Type B pancreatic cell (in vitro differentiated cells): Measurements from ENCODE around the gene HEMK1. TPM values are rescaled to one million over a fixed set of nuclear protein-coding genes. Genes with fewer than 3 reads are reported as not detected.

Source experiments
- DNase-seq: peaks from one replicate; pipeline ENCODE4 v3.0.0; 2021; ENCODE audit warnings: mixed read lengths; ENCODE audit not compliant: unreplicated experiment; ENCODE audit errors: extremely low spot score
- H3K27ac Mint-ChIP-seq: 2 replicates; pipeline ENCODE4 v1.8.0; 2021; ENCODE audit warnings: mild to moderate bottlenecking, mixed read lengths
- H3K27me3 Mint-ChIP-seq: 2 replicates; pipeline ENCODE4 v1.8.0; 2021; ENCODE audit warnings: mixed read lengths
- H3K36me3 Mint-ChIP-seq: 2 replicates; pipeline ENCODE4 v1.8.0; 2021; ENCODE audit warnings: mixed read lengths
- H3K4me1 Mint-ChIP-seq: one replicate; pipeline ENCODE4 v1.8.0; 2021; ENCODE audit warnings: mixed read lengths; ENCODE audit not compliant: unreplicated experiment
- H3K4me3 Mint-ChIP-seq: 2 replicates; pipeline ENCODE4 v1.8.0; 2021; ENCODE audit warnings: mild to moderate bottlenecking, mixed read lengths
- H3K9me3 Mint-ChIP-seq: 2 replicates; pipeline ENCODE4 v1.8.0; 2021; ENCODE audit warnings: mixed read lengths
- total RNA-seq: library from RNA; stranded (reverse); gene quantifications from 2 replicates; pipeline ENCODE4 v1.2.1, GENCODE V29; 2021; ENCODE audit warnings: low replicate concordance
- TF ChIP-seq, protein P1 (sequence below): fragments of 200-600 bp; sonication (generic); conservative IDR thresholded peaks from 2 replicates; pipeline ENCODE4 v1.5.0; 2021; ENCODE audit warnings: antibody characterized with exemption, mild to moderate bottlenecking

Gene HEMK1
- total RNA-seq, 1 donor from 2014 or later = 29.9 TPM

- TF ChIP-seq, protein P1, sequence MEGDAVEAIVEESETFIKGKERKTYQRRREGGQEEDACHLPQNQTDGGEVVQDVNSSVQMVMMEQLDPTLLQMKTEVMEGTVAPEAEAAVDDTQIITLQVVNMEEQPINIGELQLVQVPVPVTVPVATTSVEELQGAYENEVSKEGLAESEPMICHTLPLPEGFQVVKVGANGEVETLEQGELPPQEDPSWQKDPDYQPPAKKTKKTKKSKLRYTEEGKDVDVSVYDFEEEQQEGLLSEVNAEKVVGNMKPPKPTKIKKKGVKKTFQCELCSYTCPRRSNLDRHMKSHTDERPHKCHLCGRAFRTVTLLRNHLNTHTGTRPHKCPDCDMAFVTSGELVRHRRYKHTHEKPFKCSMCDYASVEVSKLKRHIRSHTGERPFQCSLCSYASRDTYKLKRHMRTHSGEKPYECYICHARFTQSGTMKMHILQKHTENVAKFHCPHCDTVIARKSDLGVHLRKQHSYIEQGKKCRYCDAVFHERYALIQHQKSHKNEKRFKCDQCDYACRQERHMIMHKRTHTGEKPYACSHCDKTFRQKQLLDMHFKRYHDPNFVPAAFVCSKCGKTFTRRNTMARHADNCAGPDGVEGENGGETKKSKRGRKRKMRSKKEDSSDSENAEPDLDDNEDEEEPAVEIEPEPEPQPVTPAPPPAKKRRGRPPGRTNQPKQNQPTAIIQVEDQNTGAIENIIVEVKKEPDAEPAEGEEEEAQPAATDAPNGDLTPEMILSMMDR = no peak
- H3K4me3 Mint-ChIP-seq = no peak overlapping the region
- no peak overlapping the region for H3K27ac Mint-ChIP-seq
- no peaks in the 10 kb centered on the region for H3K9me3 Mint-ChIP-seq
- H3K27me3 Mint-ChIP-seq = no peaks in the 10 kb centered on the region
- DNase-seq = no peak
- no peaks in the 10 kb centered on the region for H3K4me1 Mint-ChIP-seq
- no peaks in the 10 kb centered on the region for H3K36me3 Mint-ChIP-seq
These were observed 12.1 kb downstream of the HEMK1 start for GRCh38 chr3:50581459-50581842.

- Mint-ChIP-seq H3K4me1 (no peaks in the 10 kb centered on the region), H3K9me3 (no peaks in the 10 kb centered on the region), H3K36me3 (no peaks in the 10 kb centered on the region), H3K27ac (no peak overlapping the region), H3K27me3 (no peaks in the 10 kb centered on the region), H3K4me3 (no peak overlapping the region)
- DNase-seq = no peak
- TF ChIP-seq, protein P1 = no peak
These were observed 12.8 kb downstream of the HEMK1 start for GRCh38 chr3:50582083-50582482.

DNA sequence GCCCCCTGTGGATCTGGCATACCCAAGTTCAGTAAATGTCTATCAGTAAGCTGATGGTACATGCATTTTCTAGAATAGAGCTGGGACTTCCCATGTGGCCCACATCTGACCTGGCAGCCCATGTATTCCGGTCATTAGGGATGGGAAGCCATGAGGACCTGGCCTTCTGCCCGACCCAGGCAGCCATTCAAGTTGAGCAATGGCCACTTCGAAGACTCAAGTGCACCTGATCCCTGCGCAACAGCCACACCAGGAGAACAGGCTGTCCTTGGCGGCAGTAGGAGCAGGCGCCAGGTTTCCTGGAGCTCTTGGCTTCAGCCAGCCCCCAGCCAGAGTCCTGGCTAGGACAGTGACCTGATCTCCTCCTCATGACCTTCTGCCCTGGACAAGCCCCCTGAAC is 14.6 kb downstream of the HEMK1 start:
- H3K27ac Mint-ChIP-seq = peak overlapping the region; percentile 32

GRCh38 chr3:50584391-50584790 is 15.1 kb downstream of the HEMK1 start:
- H3K9me3 Mint-ChIP-seq = no peaks in the 10 kb centered on the region
- no peaks in the 10 kb centered on the region for H3K36me3 Mint-ChIP-seq
- TF ChIP-seq, protein P1 = no peak
- H3K4me3 Mint-ChIP-seq = no peak overlapping the region
- H3K27me3 Mint-ChIP-seq = no peaks in the 10 kb centered on the region
- H3K4me1 Mint-ChIP-seq = no peaks in the 10 kb centered on the region
- DNase-seq = no peak
- H3K27ac Mint-ChIP-seq = peak overlapping the region; percentile 32

More for the DNA sequence above, 14.6 kb downstream of the HEMK1 start:
- Mint-ChIP-seq H3K4me3 (no peak overlapping the region), H3K36me3 (no peaks in the 10 kb centered on the region), H3K9me3 (no peaks in the 10 kb centered on the region), H3K27me3 (no peaks in the 10 kb centered on the region), H3K4me1 (no peaks in the 10 kb centered on the region)
- TF ChIP-seq, protein P1 = no peak
- no peak for DNase-seq

DNA sequence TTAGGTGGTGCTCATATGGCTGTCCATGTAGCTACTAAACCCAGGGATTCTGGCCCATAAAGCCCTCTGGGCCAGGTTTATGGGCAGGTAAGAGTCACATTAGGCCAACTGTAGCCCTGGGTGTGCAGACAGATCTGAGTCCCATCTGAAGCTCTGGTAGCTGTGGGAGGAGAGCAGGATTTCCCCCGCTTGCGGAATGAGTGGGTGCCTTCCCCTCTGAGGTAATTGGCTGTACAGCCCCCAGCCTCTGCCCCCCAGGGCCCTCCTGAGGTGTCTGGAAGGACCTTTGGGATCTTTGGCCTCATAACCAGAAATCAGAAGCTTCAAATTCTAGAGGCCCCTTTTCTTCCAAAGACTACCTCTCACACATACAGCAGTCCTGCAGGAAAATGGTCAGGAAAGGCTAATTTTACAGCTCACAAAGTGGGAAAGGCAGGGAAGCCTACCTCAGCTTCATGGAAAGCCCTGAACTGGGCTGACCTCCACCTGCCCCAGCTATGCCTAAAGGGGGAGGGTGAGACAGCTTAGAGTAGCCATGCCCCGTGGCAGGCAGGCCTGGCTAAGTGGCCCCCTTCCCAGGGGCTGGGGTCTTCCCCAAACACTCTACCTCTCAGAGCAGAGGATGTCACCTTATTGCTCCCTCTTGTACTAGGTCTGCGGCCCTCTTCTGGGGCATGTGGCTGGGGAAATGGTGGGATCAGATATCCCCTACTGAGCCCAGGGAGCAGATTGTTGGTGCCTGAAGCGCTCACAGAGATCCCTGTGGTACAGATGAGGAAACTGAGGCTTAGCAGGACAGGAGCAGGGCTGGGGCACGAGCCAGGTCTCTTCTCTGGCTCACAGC is 16.8 kb downstream of the HEMK1 start:
- Mint-ChIP-seq H3K4me1 (no peaks in the 10 kb centered on the region), H3K27ac (no peak overlapping the region), H3K9me3 (no peaks in the 10 kb centered on the region), H3K27me3 (no peaks in the 10 kb centered on the region), H3K4me3 (no peak overlapping the region), H3K36me3 (no peaks in the 10 kb centered on the region)
- TF ChIP-seq, protein P1 = no peak
- DNase-seq = no peak
